C4-2B (cell line): Measurements from ENCODE around the gene SNPH.

Source experiments
- H3K27ac ChIP-seq: fragments of 450-650 bp; 2 replicates; pipeline ENCODE4 v1.5.1; 2017
- CTCF ChIP-seq: fragments of 450-650 bp; conservative IDR thresholded peaks from 2 replicates; pipeline ENCODE4 v1.5.1; 2017; ENCODE audit warnings: mild to moderate bottlenecking
- ZFX ChIP-seq: fragments of 450-650 bp; IDR thresholded peaks from 2 replicates; pipeline ENCODE4 v1.6.1; 2017

Gene SNPH

GRCh38 chr20:1310506-1311190 lies 44.6 kb downstream of the SNPH start:
- TF ChIP-seq CTCF (no peak), ZFX (no peak)
- no peak overlapping the region for H3K27ac ChIP-seq

GRCh38 chr20:1312308-1312707 lies 46.2 kb downstream of the SNPH start:
- H3K27ac ChIP-seq: no peak overlapping the region
- TF ChIP-seq ZFX (no peak), CTCF (no peak)

DNA sequence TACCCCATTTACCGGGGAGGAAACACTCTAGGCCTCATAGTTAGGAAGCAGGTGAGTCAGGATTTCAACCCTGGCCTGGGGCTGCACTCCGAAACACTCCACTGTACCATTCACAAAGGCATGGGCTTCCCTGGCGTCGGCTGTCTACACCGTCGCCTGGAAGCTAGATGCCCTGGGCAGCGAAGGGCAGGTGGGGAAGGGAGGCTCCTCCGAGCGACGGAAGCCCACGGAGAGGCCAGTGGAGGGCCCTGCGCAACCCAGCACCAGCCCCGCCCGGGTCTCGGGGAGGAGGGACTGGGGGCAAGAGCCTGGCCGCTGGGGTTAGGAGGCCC lies 46.8 kb downstream of the SNPH start:
- no peak overlapping the region for H3K27ac ChIP-seq
- TF ChIP-seq CTCF (no peak), ZFX (no peak)

GRCh38 chr20:1313236-1313964 lies 47.3 kb downstream of the SNPH start:
- H3K27ac ChIP-seq: no peak overlapping the region
- TF ChIP-seq ZFX (no peak), CTCF (peak; percentile 93)

DNA sequence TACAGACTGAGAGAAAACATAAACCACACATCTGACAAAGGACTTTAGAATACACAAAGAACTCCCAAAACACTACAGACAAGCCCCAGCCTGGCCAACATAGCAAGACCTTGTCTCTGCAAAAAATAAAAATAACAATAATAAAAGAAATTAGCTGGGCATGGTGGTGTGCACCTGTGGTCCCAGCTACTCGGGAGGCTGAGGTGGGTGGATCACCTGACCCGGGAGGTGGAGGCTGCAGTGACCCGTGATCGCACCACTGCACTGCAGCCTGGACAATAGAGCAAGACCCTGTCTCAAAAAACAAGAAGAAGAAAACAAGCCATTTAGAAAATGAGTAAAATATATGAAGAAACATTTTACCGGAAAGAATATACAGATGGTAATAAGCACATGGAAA lies 49.7 kb downstream of the SNPH start:
- TF ChIP-seq ZFX: no peak
- no peak for TF ChIP-seq CTCF
- H3K27ac ChIP-seq: no peak overlapping the region

DNA sequence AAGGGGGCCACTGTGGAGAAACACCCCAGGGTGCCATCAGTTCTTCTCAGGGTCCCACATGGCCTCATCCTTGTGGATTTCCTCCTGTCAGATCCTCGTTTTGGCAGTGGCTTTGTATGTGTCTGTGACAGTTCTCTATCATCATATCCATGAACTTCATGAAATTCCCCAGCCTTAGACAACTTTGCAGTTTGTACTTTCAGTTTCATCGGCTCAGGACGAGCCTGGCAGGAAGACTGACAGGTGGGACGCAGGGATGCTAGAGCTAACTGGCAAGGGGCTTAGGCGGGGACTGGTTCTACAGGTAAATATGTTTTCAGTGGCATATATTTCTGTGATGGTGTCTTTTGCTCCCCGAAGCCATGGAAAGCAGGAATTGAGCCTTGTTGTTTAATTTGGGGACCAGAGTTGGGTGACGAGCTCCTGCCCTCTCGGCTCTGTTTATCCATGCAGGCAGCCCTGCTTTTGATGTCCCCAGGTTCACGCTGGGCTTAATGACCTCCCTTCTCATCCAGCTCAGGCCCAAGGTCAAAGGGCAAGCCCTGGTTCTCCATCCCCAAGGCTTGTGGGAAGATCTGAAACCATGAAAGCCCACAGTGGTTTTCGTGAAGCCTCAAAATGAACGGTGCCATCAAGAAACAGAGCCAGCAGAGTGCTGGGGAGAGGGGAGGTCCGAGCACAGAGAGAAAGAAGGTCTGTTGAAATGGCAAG lies 51.6 kb downstream of the SNPH start:
- TF ChIP-seq ZFX (no peak), CTCF (no peak)
- no peak overlapping the region for H3K27ac ChIP-seq

GRCh38 chr20:1319051-1319450 lies 53.0 kb downstream of the SNPH start:
- TF ChIP-seq ZFX (no peak), CTCF (no peak)
- H3K27ac ChIP-seq: no peak overlapping the region
